Caco-2 (cell line): ENCODE results near the gene EEIG1. TPM values are rescaled to one million over a fixed set of nuclear protein-coding genes. Genes with fewer than 3 reads are reported as not detected.

Source experiments
- BruUV-seq: library from RNA; stranded (reverse); fragments of 400-500 nt; replicated peaks from 2 replicates; lab custom pipeline; 2021; lab: Mats Ljungman, UMichigan
- CTCF ChIA-PET: fragments of 300-600 bp; sonication (Branson Sonifier 250); formaldehyde crosslinking; loops from one replicate; lab custom pipeline; 2022; ENCODE audit warnings: antibody characterized with exemption; lab: Charles Lee
- POLR2A ChIA-PET: fragments of 300-600 bp; sonication (Branson Sonifier 250); formaldehyde crosslinking; loops from one replicate; lab custom pipeline; 2022; ENCODE audit warnings: antibody characterized with exemption; lab: Charles Lee
- DNase-seq, 2 experiments: peaks; one replicate each; pipeline versions ENCODE4 v3.0.0 to v3.0.0-alpha.2; 2020 to 2022
- H3K27me3 ChIP-seq: replicated peaks from 2 replicates; pipeline ENCODE4 v1.6.0; 2011; ENCODE audit warnings: low read length; ENCODE audit not compliant: control insufficient read depth, insufficient read depth
- H3K36me3 ChIP-seq: 2 replicates; pipeline ENCODE4 v1.5.1; 2011; ENCODE audit warnings: low read length; ENCODE audit not compliant: control insufficient read depth, insufficient read depth
- H3K4me1 ChIP-seq: fragments of 250-450 bp; sonication (Bioruptor Pico); 2 replicates; pipeline ENCODE4 v1.5.1; 2020; ENCODE audit warnings: mild to moderate bottlenecking
- H3K4me3 ChIP-seq: 2 replicates; pipeline ENCODE4 v1.5.1; 2011; ENCODE audit warnings: low read depth, mild to moderate bottlenecking, control low read depth, low read length
- H3K9me3 ChIP-seq: fragments of 250-450 bp; sonication (Bioruptor Pico); 2 replicates; pipeline ENCODE4 v1.5.1; 2020; ENCODE audit warnings: mild to moderate bottlenecking, moderate library complexity
- H3K27ac Mint-ChIP-seq: one replicate; pipeline ENCODE4 v1.8.0; 2022; ENCODE audit warnings: mixed read lengths; ENCODE audit not compliant: unreplicated experiment
- H3K27me3 Mint-ChIP-seq: one replicate; pipeline ENCODE4 v1.8.0; 2022; ENCODE audit warnings: mixed read lengths; ENCODE audit not compliant: insufficient read depth, unreplicated experiment
- H3K36me3 Mint-ChIP-seq: one replicate; pipeline ENCODE4 v1.8.0; 2022; ENCODE audit warnings: mild to moderate bottlenecking, mixed read lengths; ENCODE audit not compliant: insufficient read depth, unreplicated experiment
- H3K4me1 Mint-ChIP-seq: one replicate; pipeline ENCODE4 v1.8.0; 2022; ENCODE audit warnings: low read depth, mixed read lengths; ENCODE audit not compliant: unreplicated experiment
- H3K4me3 Mint-ChIP-seq: one replicate; pipeline ENCODE4 v1.8.0; 2022; ENCODE audit warnings: mild to moderate bottlenecking, moderate library complexity, mixed read lengths; ENCODE audit not compliant: unreplicated experiment
- H3K9me3 Mint-ChIP-seq: one replicate; pipeline ENCODE4 v1.8.0; 2022; ENCODE audit warnings: mixed read lengths; ENCODE audit not compliant: unreplicated experiment
- CTCF ChIP-seq, 2 experiments: fragments of 200-600 bp in 1 of 2; IDR thresholded peaks; 1 replicate in 1 of 2; 2 replicates in 1 of 2; pipeline versions ENCODE4 v1.5.1 to v1.8.0; 2011 to 2022; ENCODE audit warnings: antibody characterized with exemption in 1 of 2, control low read depth in 1 of 2, inconsistent platforms in 1 of 2, low read depth in 1 of 2, low read length in 1 of 2, mild to moderate bottlenecking in 1 of 2, moderate library complexity in 1 of 2; ENCODE audit not compliant: insufficient read depth in 1 of 2, severe bottlenecking in 1 of 2, unreplicated experiment in 1 of 2
- intact Hi-C: fragments of 100-400 bp; cut with micrococcal nuclease; formaldehyde crosslinking; loops from one replicate; pipeline ENCODE4 v1.10.0; 2022; ENCODE audit not compliant: unreplicated experiment
- total RNA-seq: library from RNA; stranded (reverse); gene quantifications from 2 replicates; pipeline ENCODE4 v1.2.3, GENCODE V29; 2022

Gene EEIG1
- total RNA-seq, 1 experiment from 2014 or later = 47.1 TPM

GRCh38 chr9:127935765-127936221 is 45.0 kb downstream of the EEIG1 start:
- intact Hi-C loops = no loop called here
- H3K27me3 ChIP-seq = no peaks in the 10 kb centered on the region
- DNase-seq = no peak
- no peak overlapping the region for H3K4me3 ChIP-seq
- peaks cover 15% of the 10 kb centered on the region for H3K4me1 Mint-ChIP-seq
- no peak for TF ChIP-seq CTCF (IDR thresholded peaks at IDR 0.05; ENCODE audit: insufficient read depth in 1 of 2, low read depth in 1 of 2, low read length in 1 of 2, severe bottlenecking in 1 of 2, unreplicated experiment in 1 of 2)
- H3K9me3 ChIP-seq = no peaks in the 10 kb centered on the region
- BruUV-seq = no TSS peak
- H3K4me1 ChIP-seq = peaks cover 16% of the 10 kb centered on the region
- H3K36me3 Mint-ChIP-seq = peaks cover 81% of the 10 kb centered on the region
- POLR2A ChIA-PET = no interaction called here
- peak overlapping the region; percentile 88 for H3K27ac Mint-ChIP-seq
- CTCF ChIA-PET = no interaction called here
- no peaks in the 10 kb centered on the region for H3K9me3 Mint-ChIP-seq
- H3K27me3 Mint-ChIP-seq = no peaks in the 10 kb centered on the region
- H3K36me3 ChIP-seq = no peaks in the 10 kb centered on the region
- peak overlapping the region; percentile 82 for H3K4me3 Mint-ChIP-seq

GRCh38 chr9:127934986-127935385 is 45.8 kb downstream of the EEIG1 start:
- intact Hi-C loops = no loop called here
- BruUV-seq = no TSS peak
- H3K27me3 ChIP-seq = no peaks in the 10 kb centered on the region
- no peak overlapping the region for H3K4me3 ChIP-seq
- no peak for DNase-seq
- no peaks in the 10 kb centered on the region for H3K9me3 ChIP-seq
- ChIA-PET POLR2A (interaction anchor here (0.6 kb wide), 2 partner anchors 256 to 383 kb away, joined by 3 to 4 read pairs; partner anchors contain the start of gene CIZ1), CTCF (no interaction called here)
- H3K27ac Mint-ChIP-seq = no peak overlapping the region
- H3K27me3 Mint-ChIP-seq = no peaks in the 10 kb centered on the region
- H3K36me3 ChIP-seq = no peaks in the 10 kb centered on the region
- no peak overlapping the region for H3K4me3 Mint-ChIP-seq
- TF ChIP-seq CTCF (IDR thresholded peaks at IDR 0.05; ENCODE audit: insufficient read depth in 1 of 2, low read depth in 1 of 2, low read length in 1 of 2, severe bottlenecking in 1 of 2, unreplicated experiment in 1 of 2) = no peak
- peaks cover 20% of the 10 kb centered on the region for H3K4me1 ChIP-seq
- H3K36me3 Mint-ChIP-seq = peaks cover 81% of the 10 kb centered on the region
- no peaks in the 10 kb centered on the region for H3K9me3 Mint-ChIP-seq
- peaks cover 15% of the 10 kb centered on the region for H3K4me1 Mint-ChIP-seq

- no peaks in the 10 kb centered on the region for H3K9me3 ChIP-seq
- Mint-ChIP-seq H3K9me3 (no peaks in the 10 kb centered on the region), H3K4me3 (no peak overlapping the region), H3K4me1 (peaks cover 15% of the 10 kb centered on the region), H3K27me3 (no peaks in the 10 kb centered on the region), H3K27ac (no peak overlapping the region), H3K36me3 (peaks cover 84% of the 10 kb centered on the region)
- no TSS peak for BruUV-seq
- no peaks in the 10 kb centered on the region for H3K27me3 ChIP-seq
- DNase-seq = no peak
- no peak overlapping the region for H3K4me3 ChIP-seq
- no peak for TF ChIP-seq CTCF (IDR thresholded peaks at IDR 0.05; ENCODE audit: insufficient read depth in 1 of 2, low read depth in 1 of 2, low read length in 1 of 2, severe bottlenecking in 1 of 2, unreplicated experiment in 1 of 2)
- intact Hi-C loops = no loop called here
- CTCF ChIA-PET = no interaction called here
- H3K4me1 ChIP-seq = peaks cover 22% of the 10 kb centered on the region
- POLR2A ChIA-PET = interaction anchor here (0.6 kb wide), 1 partner anchor 383 kb away, joined by 3 read pairs; no protein-coding TSS in a partner anchor
- H3K36me3 ChIP-seq = no peaks in the 10 kb centered on the region
Observed at GRCh38 chr9:127934248-127934647, 46.5 kb downstream of the EEIG1 start.
